MM.1S (cell line): Measurements from ENCODE around the gene TGFBI.

Source experiments
- DNase-seq: peaks from one replicate; pipeline ENCODE4 v3.0.0-alpha.2; 2015
- H2AFZ ChIP-seq: fragments of 300-600 bp; sonication (generic); 2 replicates; pipeline ENCODE4 v1.6.0; 2016; ENCODE audit warnings: antibody characterized with exemption, low read length
- H3F3A ChIP-seq: fragments of 300-600 bp; sonication (generic); 2 replicates; pipeline ENCODE4 v1.6.1; 2016; ENCODE audit warnings: mild to moderate bottlenecking, antibody characterized with exemption, low read length, moderate library complexity, mixed read lengths; ENCODE audit not compliant: insufficient read depth
- H3K27ac ChIP-seq: fragments of 300-600 bp; sonication (generic); 2 replicates; pipeline ENCODE4 v1.5.1; 2016; ENCODE audit warnings: mild to moderate bottlenecking, low read length
- H3K27me3 ChIP-seq: fragments of 300-600 bp; sonication (generic); replicated peaks from 2 replicates; pipeline ENCODE4 v1.6.0; 2016; ENCODE audit warnings: low read length; ENCODE audit not compliant: insufficient read depth
- H3K36me3 ChIP-seq: fragments of 300-600 bp; sonication (generic); replicated peaks from 2 replicates; pipeline ENCODE4 v1.6.1; 2016; ENCODE audit warnings: mild to moderate bottlenecking, low read length, mixed read lengths; ENCODE audit not compliant: insufficient read depth
- H3K4me1 ChIP-seq: fragments of 300-600 bp; sonication (generic); 2 replicates; pipeline ENCODE4 v1.6.1; 2016; ENCODE audit warnings: low read length, mixed read lengths
- H3K4me2 ChIP-seq: fragments of 300-600 bp; sonication (generic); 2 replicates; pipeline ENCODE4 v1.6.0; 2016; ENCODE audit warnings: low read depth, low read length
- H3K4me3 ChIP-seq: fragments of 300-600 bp; sonication (generic); 2 replicates; pipeline ENCODE4 v1.5.1; 2016; ENCODE audit warnings: low read length, mixed read lengths
- H3K79me2 ChIP-seq: fragments of 300-600 bp; sonication (generic); 2 replicates; pipeline ENCODE4 v1.6.1; 2016; ENCODE audit warnings: mixed run types, low read length, mixed read lengths
- H3K9ac ChIP-seq: fragments of 300-600 bp; sonication (generic); 2 replicates; pipeline ENCODE4 v1.6.1; 2016; ENCODE audit warnings: low read length, mixed read lengths
- H3K9me2 ChIP-seq: fragments of 300-600 bp; sonication (generic); replicated peaks from 2 replicates; pipeline ENCODE4 v1.6.1; 2016; ENCODE audit warnings: mild to moderate bottlenecking, low read length, mixed read lengths; ENCODE audit not compliant: insufficient read depth
- H3K9me3 ChIP-seq: fragments of 300-600 bp; sonication (generic); replicated peaks from 2 replicates; pipeline ENCODE4 v1.6.1; 2016; ENCODE audit warnings: mild to moderate bottlenecking, low read length, mixed read lengths; ENCODE audit not compliant: insufficient read depth
- H4K20me1 ChIP-seq: fragments of 300-600 bp; sonication (generic); 2 replicates; pipeline ENCODE4 v1.6.1; 2016; ENCODE audit warnings: mild to moderate bottlenecking, low read length, moderate library complexity, mixed read lengths; ENCODE audit not compliant: insufficient read depth
- CTCF ChIP-seq: fragments of 300-600 bp; sonication (generic); IDR thresholded peaks from 2 replicates; pipeline ENCODE4 v1.5.1; 2016; ENCODE audit warnings: antibody characterized with exemption, low read length, mixed read lengths
- EZH2 ChIP-seq: fragments of 300-600 bp; sonication (generic); optimal IDR thresholded peaks from 2 replicates; pipeline ENCODE3; 2017; ENCODE audit warnings: low read depth, mild to moderate bottlenecking, antibody characterized with exemption, low read length, mixed read lengths
- EZH2phosphoT487 ChIP-seq: fragments of 300-600 bp; sonication (generic); IDR thresholded peaks from 2 replicates; pipeline ENCODE4 v1.6.1; 2018; ENCODE audit warnings: antibody characterized with exemption, low read length

The TGFBI gene

GRCh38 chr5:136030252-136030651, 1.5 kb downstream of the TGFBI start:
- no peak for DNase-seq
- Histone ChIP-seq H3K4me3 (no peak overlapping the region), H3F3A (no peaks in the 10 kb centered on the region), H3K79me2 (no peaks in the 10 kb centered on the region), H3K9me2 (no peaks in the 10 kb centered on the region), H3K27me3 (no peaks in the 10 kb centered on the region), H3K4me1 (no peaks in the 10 kb centered on the region), H3K9ac (no peak overlapping the region), H3K9me3 (no peaks in the 10 kb centered on the region), H3K4me2 (no peak overlapping the region), H2AFZ (no peak overlapping the region), H3K27ac (no peak overlapping the region), H4K20me1 (no peaks in the 10 kb centered on the region), H3K36me3 (no peaks in the 10 kb centered on the region)
- TF ChIP-seq CTCF = no peak
- no peak for TF ChIP-seq EZH2
- TF ChIP-seq EZH2phosphoT487 = no peak

- H3K27ac ChIP-seq = no peak overlapping the region
- H3K36me3 ChIP-seq = no peaks in the 10 kb centered on the region
- H3K4me3 ChIP-seq = no peak overlapping the region
- no peak for DNase-seq
- no peaks in the 10 kb centered on the region for H3K27me3 ChIP-seq
- no peaks in the 10 kb centered on the region for H4K20me1 ChIP-seq
- no peaks in the 10 kb centered on the region for H3K9me3 ChIP-seq
- H3K9me2 ChIP-seq = no peaks in the 10 kb centered on the region
- no peak overlapping the region for H2AFZ ChIP-seq
- no peaks in the 10 kb centered on the region for H3F3A ChIP-seq
- no peaks in the 10 kb centered on the region for H3K79me2 ChIP-seq
- H3K4me2 ChIP-seq = no peak overlapping the region
- peaks cover 4% of the 10 kb centered on the region for H3K4me1 ChIP-seq
- no peak overlapping the region for H3K9ac ChIP-seq
- no peak for TF ChIP-seq CTCF
- no peak for TF ChIP-seq EZH2
- TF ChIP-seq EZH2phosphoT487 = no peak
Observed at GRCh38 chr5:136030956-136031611, 2.3 kb downstream of the TGFBI start.

- peaks cover 10% of the 10 kb centered on the region for H3K4me1 ChIP-seq
- no peaks in the 10 kb centered on the region for H3K36me3 ChIP-seq
- no peak overlapping the region for H3K9ac ChIP-seq
- no peak for DNase-seq
- peaks cover 5% of the 10 kb centered on the region for H3F3A ChIP-seq
- TF ChIP-seq EZH2phosphoT487 (no peak), EZH2 (no peak), CTCF (no peak)
- H3K27ac ChIP-seq = no peak overlapping the region
- no peaks in the 10 kb centered on the region for H3K27me3 ChIP-seq
- no peaks in the 10 kb centered on the region for H3K9me3 ChIP-seq
- no peaks in the 10 kb centered on the region for H4K20me1 ChIP-seq
- H3K79me2 ChIP-seq = no peaks in the 10 kb centered on the region
- no peak overlapping the region for H2AFZ ChIP-seq
- H3K4me3 ChIP-seq = no peak overlapping the region
- no peaks in the 10 kb centered on the region for H3K9me2 ChIP-seq
- no peak overlapping the region for H3K4me2 ChIP-seq
Observed at GRCh38 chr5:136031711-136032110, 2.9 kb downstream of the TGFBI start.
